Left lung (tissue), 10 donors: Measurements from ENCODE around the gene EFNA5. TPM values are rescaled to one million over a fixed set of nuclear protein-coding genes. Genes with fewer than 3 reads are reported as not detected.

Experiments
- ATAC-seq: fragments of 200-7000 bp; cut with Tn5 transposase; one replicate; pipeline ENCODE4 v1.9.1; 2020; ENCODE audit warnings: moderate library complexity
- DNase-seq, 4 donors: peaks; one replicate each; pipeline ENCODE4 v3.0.0-alpha.2; 2013 to 2020
- H3K27ac ChIP-seq, 2 donors: fragments of 200-600 bp; sonication (generic) in 1 of 2; one replicate each; pipeline versions ENCODE4 v1.5.0 to v1.8.0; 2020 to 2021
- H3K27me3 ChIP-seq, 2 donors: fragments of 200-600 bp; sonication (generic) in 1 of 2; one replicate each; pipeline versions ENCODE4 v1.5.0 to v1.8.0; 2020 to 2021
- H3K36me3 ChIP-seq, 2 donors: fragments of 200-600 bp; sonication (generic) in 1 of 2; one replicate each; pipeline versions ENCODE4 v1.5.0 to v1.8.0; 2020 to 2021
- H3K4me1 ChIP-seq, 2 donors: fragments of 200-600 bp; one replicate each; pipeline ENCODE4 v1.8.0; 2021
- H3K4me3 ChIP-seq, 2 donors: fragments of 200-600 bp; sonication (generic) in 1 of 2; one replicate each; pipeline versions ENCODE4 v1.5.0 to v1.8.0; 2020 to 2021; ENCODE audit warnings: mild to moderate bottlenecking in 1 of 2
- H3K9me3 ChIP-seq, 2 donors: fragments of 200-600 bp; sonication (generic) in 1 of 2; one replicate each; pipeline versions ENCODE4 v1.5.0 to v1.8.0; 2020 to 2021
- CTCF ChIP-seq, 2 donors: fragments of 200-600 bp; sonication (generic) in 1 of 2; IDR thresholded peaks; one replicate each; pipeline versions ENCODE4 v1.5.0 to v1.8.0; 2021; ENCODE audit warnings: antibody characterized with exemption in 2 of 2
- intact Hi-C, 2 donors: fragments of 100-400 bp; cut with DNase I; formaldehyde crosslinking; loops; one replicate each; pipeline versions ENCODE4 v1.11.2 to v1.14.2; 2022
- polyA plus RNA-seq, 6 donors: library from polyadenylated mRNA; unstranded; fragments of 120-200 nt; gene quantifications; one replicate each; pipeline ENCODE4 v1.2.1, GENCODE V29; 2013; ENCODE audit not compliant: insufficient read length in 6 of 6
- total RNA-seq, 2 donors: library from RNA; stranded (reverse); fragmentation: NEBNext Ultra II Directional; extraction: Animal tissue kit (Norgen Biotek cat#: 25700); gene quantifications; one replicate each; pipeline ENCODE4 v1.2.1, GENCODE V29; 2021
- donor health status: DM: no; HTN: yes; CAD: no.
- donor health status: DM: no; HTN: no; CAD: no.

The EFNA5 gene
- total and polyA plus RNA-seq, 8 donors, result 8.8 to 28.3 (median 22.8) TPM

GRCh38 chr5:107419498-107419897 lies 251.2 kb downstream of the EFNA5 start:
- Histone ChIP-seq H3K27ac (no peak overlapping the region), H3K9me3 (no peaks in the 10 kb centered on the region), H3K36me3 (no peaks in the 10 kb centered on the region), H3K4me3 (no peak overlapping the region), H3K27me3 (no peaks in the 10 kb centered on the region), H3K4me1 (no peaks in the 10 kb centered on the region)
- intact Hi-C loops, result no loop called here
- ATAC-seq (peak; percentile 62), DNase-seq (no peak)
- TF ChIP-seq CTCF (IDR thresholded peaks at IDR 0.05), result no peak

- H3K4me3 ChIP-seq, result no peak overlapping the region
- no peaks in the 10 kb centered on the region for H3K36me3 ChIP-seq
- DNase-seq (no peak), ATAC-seq (peak; percentile 83)
- no peaks in the 10 kb centered on the region for H3K27me3 ChIP-seq
- H3K27ac ChIP-seq, result no peak overlapping the region
- intact Hi-C loops, result no loop called here
- no peak for TF ChIP-seq CTCF (IDR thresholded peaks at IDR 0.05)
- H3K9me3 ChIP-seq, result no peaks in the 10 kb centered on the region
- H3K4me1 ChIP-seq, result no peaks in the 10 kb centered on the region
Measured at GRCh38 chr5:107418902-107419301, 251.8 kb downstream of the EFNA5 start.

GRCh38 chr5:107418071-107418470 lies 252.7 kb downstream of the EFNA5 start:
- no peaks in the 10 kb centered on the region for H3K36me3 ChIP-seq
- DNase-seq (peak in 1 of 4 donors; percentile 28), ATAC-seq (no peak)
- no peaks in the 10 kb centered on the region for H3K27me3 ChIP-seq
- no peaks in the 10 kb centered on the region for H3K9me3 ChIP-seq
- no peak for TF ChIP-seq CTCF (IDR thresholded peaks at IDR 0.05)
- H3K27ac ChIP-seq, result no peak overlapping the region
- H3K4me1 ChIP-seq, result no peaks in the 10 kb centered on the region
- no peak overlapping the region for H3K4me3 ChIP-seq
- intact Hi-C loops, result no loop called here

GRCh38 chr5:107415762-107416161 lies 255.0 kb downstream of the EFNA5 start:
- H3K4me3 ChIP-seq, result no peak overlapping the region
- H3K4me1 ChIP-seq, result no peaks in the 10 kb centered on the region
- H3K9me3 ChIP-seq, result no peaks in the 10 kb centered on the region
- H3K36me3 ChIP-seq, result no peaks in the 10 kb centered on the region
- no peak overlapping the region for H3K27ac ChIP-seq
- no peaks in the 10 kb centered on the region for H3K27me3 ChIP-seq
- intact Hi-C loops, result no loop called here
- ATAC-seq (no peak), DNase-seq (no peak)
- TF ChIP-seq CTCF (IDR thresholded peaks at IDR 0.05), result no peak

- ATAC-seq, result no peak
- DNase-seq, result no peak
- H3K9me3 ChIP-seq, result no peaks in the 10 kb centered on the region
- H3K27me3 ChIP-seq, result no peaks in the 10 kb centered on the region
- H3K4me1 ChIP-seq, result no peaks in the 10 kb centered on the region
- no peak overlapping the region for H3K27ac ChIP-seq
- intact Hi-C loops, result no loop called here
- H3K36me3 ChIP-seq, result no peaks in the 10 kb centered on the region
- no peak overlapping the region for H3K4me3 ChIP-seq
- TF ChIP-seq CTCF (IDR thresholded peaks at IDR 0.05), result no peak
Measured at GRCh38 chr5:107414802-107415201, 255.9 kb downstream of the EFNA5 start.
